GM21619 (cell line): ENCODE data around the gene RABL6.

Source experiments
- ATAC-seq: cut with Tn5 transposase; IDR thresholded peaks from one replicate; pipeline ENCODE4 v1.9.1; 2021; ENCODE audit not compliant: unreplicated experiment

The RABL6 gene

DNA sequence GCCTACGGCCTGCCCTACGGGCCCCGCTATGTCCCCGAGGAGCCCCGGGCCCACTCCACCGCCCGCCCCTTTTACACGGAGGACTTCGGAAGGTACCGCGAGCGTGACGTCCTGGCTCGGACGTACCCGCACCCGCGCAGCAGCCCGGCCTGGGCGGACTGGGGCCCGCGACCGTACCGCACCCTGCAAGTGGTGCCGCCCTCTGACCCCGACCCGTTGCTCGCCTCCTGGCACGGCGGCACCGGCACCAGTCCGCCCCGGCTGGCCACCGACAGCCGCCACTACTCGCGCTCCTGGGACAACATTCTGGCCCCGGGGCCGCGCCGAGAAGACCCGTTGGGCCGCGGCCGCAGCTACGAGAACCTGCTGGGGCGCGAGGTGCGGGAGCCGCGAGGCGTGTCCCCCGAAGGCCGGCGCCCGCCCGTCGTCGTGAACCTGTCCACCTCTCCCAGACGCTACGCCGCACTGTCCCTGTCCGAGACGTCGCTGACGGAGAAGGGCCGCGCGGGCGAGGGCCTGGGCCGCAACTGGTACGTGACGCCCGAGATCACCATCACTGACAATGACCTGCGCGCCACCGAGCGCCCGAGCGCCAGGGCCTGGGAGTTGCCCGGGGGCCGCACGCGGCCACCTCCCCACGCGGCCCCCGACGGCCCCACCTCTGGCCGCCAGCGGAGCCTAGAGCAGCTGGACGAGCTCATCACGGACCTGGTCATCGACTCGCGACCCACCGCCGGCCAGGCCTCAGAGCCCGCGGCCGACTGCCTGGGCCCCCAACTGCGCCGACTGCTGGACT is 37.9 kb downstream of the RABL6 start:
- no peak for ATAC-seq

DNA sequence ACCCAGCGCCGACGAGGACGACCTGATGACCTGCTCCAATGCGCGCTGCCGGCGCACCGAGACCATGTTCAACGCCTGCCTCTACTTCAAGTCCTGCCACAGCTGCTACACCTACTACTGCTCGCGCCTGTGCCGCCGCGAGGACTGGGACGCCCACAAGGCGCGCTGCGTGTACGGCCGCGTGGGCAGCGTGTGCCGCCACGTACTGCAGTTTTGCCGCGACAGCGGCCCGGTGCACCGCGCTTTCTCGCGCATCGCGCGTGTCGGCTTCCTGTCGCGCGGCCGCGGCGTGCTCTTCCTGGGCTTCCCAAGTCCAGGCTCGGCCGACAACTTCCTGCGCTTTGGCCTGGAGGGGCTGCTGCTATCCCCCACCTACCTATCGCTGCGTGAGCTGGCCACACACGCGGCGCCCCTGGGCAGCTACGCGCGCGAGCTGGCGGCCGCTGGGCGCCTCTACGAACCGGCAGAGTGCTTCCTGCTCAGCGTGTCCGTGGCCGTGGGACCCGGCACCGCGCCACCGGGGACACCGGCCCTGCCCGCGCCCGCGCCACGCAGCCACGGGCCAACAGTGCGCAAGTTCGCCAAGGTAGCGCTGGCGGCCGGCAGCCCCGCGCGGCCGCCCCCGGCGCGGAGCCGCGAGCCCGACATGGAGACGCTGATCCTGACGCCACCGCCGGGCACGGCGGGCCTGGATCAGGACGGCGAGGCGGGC is 38.8 kb downstream of the RABL6 start:
- no peak for ATAC-seq

DNA sequence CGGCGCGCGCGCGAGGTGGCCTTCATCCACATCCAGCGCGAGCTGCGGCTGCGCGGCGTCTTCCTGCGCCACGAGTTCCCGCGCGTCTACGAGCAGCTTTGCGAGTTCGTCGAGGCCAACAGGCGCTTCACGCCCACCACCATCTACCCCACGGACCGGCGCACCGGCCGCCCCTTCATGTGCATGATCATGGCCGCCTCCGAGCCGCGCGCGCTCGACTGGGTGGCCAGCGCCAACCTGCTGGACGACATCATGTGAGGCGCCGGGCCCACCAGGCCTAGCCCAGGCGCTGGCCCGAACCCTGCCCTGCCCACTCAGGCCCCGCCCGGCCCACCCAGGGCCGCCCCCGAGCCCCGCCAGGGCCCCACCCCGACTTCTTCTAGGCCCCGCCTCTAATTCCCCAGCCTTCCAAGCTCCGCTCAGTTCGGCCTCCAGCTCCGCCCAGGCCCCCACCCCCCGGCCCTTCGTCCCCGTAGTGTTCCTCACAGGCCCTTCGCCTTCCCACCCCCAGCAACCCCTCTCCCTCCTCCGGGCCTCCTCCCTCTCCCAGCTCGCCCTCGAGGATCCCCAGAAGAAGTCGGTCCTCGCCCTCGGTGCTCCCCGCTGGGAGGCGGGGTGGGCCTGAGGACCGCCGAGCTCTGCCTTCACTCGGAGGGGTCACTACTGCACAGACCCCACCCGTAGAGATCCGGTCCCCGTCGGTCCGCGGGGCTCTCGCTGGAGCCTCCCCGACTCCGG is 39.5 kb downstream of the RABL6 start:
- no peak for ATAC-seq

DNA sequence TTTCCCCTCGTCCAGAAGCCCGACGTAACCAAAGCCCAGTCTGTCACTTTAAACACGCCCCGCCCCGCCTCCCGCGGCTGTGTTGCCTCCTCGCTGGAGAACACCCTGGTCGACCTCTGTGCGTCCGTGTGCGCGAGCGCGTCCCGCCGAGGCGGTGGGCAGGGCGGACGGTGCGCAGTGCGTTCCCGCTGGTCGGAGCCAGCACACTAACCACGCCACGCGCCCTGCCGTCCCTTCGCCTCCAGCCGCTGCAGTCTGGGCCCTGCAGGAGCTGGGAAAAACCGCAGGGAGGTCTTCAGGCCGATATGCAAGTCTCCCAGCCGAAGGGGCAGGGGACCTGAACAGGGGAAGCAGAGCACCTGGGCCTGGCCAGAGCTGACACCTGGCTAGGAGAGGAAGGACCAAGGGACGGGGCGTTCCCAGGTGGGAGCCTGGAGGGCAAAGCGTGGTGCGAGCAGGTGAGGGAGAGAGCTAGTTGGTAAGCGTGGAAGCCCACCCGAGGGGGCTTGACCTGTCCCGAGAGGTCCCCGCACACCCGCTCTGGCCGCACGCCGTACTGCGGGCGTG is 40.2 kb downstream of the RABL6 start:
- ATAC-seq, result no peak

DNA sequence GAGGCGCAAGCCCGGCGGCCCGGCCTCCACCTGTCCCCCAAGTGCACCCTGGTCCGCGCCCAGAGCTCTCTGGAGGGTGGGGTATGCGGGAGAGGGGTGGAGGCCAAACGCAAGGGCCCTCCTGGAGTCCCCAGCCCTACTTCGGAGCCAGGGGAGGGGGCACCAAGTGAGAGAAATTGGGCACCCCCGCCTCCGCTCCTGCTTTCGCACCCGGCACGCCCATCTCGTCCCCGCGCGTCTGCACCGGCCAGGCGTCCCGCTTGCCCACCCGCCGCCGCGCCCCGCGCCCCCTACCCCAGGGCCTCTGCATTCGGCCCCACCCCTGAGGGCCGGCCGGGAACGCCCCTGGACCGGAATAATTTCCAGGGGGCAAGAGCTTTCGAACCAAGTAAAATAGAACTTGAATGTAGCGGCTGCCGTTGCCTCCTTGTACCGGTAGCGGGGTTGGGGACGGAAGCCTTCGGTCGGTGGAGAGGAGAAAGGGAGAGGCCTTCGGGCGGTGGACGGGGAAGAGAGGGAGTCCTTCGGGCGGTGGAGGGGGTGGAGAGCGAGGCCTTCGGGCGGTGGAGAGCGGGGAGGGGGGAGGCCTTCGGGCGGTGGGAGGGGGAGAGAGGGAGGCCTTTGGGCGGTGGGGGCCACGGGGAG is 40.8 kb downstream of the RABL6 start:
- no peak for ATAC-seq

DNA sequence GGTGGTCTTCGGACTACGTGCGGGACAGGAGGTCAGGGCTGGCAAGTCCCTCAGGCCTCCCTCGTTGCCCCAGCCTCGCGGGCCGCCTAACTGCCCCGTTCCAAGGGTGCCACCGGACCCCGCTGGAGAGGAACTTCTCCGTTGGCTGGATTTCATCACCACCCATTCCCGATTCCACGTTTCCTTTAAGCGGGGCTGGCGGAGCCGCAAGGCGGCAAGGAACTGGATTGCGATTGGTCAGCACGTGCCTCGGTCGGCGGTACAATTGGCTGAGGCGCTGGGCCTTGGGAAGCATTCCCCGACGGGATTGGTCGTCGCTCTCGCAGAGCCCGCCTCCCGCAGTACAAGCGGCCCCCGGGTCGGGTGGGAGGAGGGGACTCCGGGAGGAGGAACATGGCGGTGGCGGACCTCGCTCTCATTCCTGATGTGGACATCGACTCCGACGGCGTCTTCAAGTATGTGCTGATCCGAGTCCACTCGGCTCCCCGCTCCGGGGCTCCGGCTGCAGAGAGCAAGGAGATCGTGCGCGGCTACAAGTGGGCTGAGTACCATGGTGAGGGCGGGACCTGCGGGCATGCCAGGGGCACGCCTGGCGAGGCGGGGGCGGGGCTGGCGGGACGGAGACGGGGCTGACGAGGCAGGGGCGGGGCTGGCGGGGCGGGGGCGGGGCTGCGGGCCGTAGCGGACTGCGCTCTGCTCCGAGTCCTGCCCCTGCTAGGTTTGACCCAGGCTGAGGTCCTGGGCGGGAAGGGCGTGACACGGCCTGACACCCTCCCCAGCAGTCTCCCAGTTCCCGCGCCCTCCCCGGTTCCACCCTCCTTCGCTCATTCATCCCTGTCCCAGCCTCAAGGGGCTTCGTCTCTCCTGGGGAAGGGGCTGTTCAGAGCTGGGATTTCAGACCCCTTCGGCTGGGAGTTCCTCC is 41.6 kb downstream of the RABL6 start, which contains the start of gene PHPT1:
Gene PHPT1 (plus strand): TSS at position 372 of the 922 bp plus-strand sequence. CDS start 22 bp downstream, at position 394.
- ATAC-seq, result peak; percentile 66

DNA sequence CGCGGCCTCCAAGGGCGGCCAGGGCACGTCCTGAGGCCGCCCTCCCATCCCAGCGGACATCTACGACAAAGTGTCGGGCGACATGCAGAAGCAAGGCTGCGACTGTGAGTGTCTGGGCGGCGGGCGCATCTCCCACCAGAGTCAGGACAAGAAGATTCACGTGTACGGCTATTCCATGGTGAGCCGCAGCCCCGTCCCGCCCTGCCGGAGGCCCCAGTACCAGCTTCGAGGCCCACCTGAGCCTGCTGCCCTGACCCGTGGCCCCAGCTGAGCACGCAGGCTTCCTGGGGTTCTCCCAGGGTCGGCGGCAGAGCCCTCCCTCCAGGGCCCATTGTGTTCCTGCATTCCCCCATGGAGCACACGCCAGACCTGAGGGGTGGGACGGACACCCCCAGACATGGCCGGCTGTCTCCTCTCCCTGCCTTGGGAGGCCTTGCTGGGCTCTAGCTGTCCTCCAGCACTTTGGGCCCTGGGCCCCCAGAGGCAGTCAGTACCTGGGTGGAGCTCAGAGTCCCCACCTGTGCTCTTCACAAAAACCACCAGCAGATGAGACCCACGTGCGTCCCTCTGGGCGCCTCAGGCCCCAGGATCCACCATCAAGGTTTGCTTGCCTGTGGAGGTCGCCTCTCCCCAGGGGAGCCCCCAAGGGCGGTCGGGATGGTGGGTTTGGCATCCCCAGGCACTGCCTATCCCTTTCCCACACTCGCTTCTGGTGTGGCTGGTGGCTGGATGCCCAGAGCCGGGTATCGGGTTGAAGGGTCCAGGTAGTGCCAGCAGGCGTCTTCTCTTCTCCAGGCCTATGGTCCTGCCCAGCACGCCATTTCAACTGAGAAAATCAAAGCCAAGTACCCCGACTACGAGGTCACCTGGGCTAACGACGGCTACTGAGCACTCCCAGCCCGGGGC is 42.5 kb downstream of the RABL6 start:
- no peak for ATAC-seq

DNA sequence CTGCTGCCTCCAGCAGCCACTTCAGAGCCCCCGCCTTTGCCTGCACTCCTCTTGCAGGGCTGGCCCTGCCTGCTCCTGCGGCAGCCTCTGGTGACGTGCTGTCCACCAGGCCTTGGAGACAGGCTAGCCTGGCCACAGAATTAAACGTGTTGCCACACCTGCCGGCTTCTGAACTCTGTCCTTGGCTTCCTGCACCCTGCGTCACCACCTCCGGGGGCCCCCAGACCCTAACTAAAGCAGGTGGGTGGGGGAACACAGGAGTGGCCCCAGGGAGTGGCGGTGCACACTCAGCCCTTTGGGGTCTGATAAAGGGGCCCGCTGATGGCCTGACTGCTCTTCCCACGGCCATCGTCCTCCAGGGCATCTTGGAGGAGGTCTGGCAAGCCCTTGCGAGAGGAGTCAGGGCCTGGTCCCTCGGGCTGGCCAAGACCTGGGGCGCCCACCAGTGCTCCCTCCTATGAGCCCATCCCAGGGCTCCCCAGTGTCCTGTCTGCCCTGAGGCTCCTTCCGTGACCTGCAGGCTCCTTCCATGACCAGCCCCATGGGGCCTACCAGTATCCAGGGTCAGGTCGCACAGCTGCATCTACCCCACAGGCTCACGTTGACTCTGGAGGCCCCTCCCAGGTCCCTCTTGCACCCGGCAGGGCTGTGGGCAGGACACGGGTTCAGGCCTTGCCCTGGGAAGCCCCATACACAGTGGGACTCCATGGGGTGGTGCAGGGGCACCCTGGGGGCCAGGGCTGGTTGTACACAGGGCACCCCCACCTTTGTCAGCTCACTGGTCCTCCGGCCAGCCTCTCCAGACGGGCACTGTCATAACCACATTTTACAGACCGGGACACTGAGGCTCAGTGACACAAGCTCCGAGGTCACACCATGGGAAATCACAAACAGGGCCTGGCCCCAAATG is 43.4 kb downstream of the RABL6 start:
- ATAC-seq, result no peak

DNA sequence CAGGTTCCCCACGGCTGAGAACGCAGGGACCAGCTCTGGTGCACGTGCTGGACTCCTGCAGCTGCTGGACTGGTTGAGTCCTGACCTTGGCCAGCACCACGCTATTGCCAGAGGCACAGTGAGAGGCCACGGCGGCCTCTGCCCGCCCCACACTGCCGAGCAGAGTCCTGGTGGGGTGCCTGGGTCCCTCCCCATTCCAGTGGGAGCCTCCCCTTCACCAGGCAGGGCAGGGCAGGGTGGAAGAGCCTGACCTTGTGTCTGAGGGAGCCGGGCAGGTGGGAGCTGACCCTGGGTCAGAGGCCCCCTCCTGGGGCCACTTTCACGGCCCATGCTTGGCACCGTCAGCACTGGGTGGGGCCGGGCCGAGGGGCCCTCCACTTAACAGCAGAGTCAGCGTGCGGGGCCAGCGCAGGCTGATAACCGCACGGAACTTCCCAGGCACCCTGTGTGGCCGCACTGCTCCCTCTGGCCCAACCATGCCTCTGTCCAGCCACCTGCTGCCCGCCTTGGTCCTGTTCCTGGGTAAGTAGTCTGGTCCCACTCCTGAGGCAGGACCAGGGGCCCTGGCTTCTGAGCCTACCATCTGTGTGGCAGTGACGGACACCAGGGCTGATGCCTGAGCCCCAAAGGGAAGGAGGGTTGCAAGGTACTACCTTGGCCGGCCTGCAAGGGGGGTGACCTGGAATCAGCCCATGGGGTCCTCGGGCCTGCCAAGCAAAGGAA is 44.4 kb downstream of the RABL6 start, which contains the start of gene MAMDC4:
Gene MAMDC4 (plus strand): TSS at position 406 of the 723 bp plus-strand sequence. CDS start 71 bp downstream, at position 477.
- no peak for ATAC-seq

DNA sequence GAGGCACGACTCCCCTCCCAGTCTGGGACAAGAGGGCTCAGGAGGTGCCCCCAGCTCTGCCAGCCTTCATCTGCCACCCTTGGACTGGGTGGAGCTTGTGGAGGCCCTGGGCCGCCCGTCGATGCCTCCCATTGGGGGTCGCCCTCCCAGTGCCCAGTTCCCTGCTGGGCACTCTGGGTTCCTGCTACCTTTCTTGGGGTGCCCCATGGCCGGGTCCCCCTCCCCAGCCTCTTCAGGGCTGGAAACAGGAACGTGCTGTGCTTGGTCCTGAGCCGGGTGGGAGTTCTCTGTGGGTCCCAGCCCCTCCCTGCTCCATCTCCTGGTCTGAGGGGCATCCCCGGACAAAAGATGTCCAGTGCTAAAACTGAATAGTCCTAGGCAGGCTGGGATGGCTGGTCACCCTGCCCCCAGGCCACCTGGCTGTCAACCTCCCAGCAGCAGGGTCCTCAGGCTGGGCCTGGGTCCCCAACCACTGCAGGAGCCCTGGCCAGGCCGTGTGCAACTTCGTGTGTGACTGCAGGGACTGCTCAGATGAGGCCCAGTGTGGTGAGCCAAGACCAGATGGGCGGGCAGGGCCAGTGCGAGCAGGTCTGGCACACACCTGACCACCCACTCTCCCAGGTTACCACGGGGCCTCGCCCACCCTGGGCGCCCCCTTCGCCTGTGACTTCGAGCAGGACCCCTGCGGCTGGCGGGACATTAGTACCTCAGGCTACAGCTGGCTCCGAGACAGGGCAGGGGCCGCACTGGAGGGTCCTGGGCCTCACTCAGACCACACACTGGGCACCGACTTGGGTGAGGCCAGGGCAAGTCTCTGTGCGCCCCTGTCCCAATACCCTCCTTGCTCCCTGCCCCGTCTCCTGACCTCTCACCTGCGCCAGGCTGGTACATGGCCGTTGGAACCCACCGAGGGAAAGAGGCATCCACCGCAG is 45.2 kb downstream of the RABL6 start:
- ATAC-seq, result no peak

DNA sequence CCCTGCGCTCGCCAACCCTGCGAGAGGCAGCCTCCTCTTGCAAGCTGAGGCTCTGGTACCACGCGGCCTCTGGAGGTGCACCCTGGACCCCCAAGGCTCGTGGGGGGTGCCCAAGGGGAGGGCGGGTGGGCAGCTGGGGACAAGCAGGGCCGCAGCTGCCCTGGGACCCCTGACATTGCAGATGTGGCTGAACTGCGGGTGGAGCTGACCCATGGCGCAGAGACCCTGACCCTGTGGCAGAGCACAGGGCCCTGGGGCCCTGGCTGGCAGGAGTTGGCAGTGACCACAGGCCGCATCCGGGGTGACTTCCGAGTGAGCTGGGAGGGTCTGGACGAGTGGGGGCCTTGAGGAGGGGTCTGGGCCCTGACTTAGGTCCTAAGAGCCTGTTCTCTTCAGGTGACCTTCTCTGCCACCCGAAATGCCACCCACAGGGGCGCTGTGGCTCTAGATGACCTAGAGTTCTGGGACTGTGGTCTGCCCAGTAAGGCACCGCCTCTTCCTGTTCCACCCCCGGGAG is 45.9 kb downstream of the RABL6 start:
- no peak for ATAC-seq

DNA sequence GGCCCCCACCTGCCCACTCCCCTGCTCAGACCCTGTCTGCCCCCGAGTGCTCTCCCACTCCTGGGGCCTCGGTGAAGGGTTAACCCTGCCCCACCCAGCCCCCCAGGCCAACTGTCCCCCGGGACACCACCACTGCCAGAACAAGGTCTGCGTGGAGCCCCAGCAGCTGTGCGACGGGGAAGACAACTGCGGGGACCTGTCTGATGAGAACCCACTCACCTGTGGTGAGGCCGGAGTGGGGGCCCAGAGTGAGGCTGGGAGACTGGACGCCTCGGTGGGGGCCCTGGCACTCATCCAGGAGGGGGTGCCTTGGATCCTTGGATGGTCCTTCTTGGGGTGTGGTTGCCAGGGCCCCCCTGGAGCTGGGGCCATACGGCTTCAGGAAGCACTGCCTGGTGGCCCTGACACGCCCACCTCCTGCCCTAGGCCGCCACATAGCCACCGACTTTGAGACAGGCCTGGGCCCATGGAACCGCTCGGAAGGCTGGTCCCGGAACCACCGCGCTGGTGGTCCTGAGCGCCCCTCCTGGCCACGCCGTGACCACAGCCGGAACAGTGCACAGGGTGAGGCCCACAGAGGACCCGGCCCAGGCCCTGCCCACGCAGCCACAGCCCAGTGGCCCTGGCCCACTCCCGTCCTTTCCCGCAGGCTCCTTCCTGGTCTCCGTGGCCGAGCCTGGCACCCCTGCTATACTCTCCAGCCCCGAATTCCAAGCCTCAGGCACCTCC is 46.5 kb downstream of the RABL6 start:
- no peak for ATAC-seq

DNA sequence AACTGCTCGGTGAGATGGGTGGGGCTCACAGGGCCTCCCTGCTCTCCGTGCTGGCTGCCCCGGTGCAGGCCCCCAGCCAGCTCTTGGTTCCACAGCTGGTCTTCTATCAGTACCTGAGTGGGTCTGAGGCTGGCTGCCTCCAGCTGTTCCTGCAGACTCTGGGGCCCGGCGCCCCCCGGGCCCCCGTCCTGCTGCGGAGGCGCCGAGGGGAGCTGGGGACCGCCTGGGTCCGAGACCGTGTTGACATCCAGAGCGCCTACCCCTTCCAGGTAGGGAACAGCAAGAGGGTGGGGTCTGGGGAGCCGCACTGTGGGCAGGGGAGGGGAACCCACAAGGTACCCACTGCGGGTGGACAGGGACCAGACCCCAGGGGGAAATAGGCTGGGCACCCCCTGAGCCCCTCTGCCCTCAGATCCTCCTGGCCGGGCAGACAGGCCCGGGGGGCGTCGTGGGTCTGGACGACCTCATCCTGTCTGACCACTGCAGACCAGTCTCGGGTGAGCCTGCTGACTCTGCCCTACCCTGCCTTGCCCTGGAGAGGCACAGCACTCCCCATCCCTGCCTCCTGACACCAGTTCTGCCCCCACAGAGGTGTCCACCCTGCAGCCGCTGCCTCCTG is 47.2 kb downstream of the RABL6 start:
- ATAC-seq, result no peak

DNA sequence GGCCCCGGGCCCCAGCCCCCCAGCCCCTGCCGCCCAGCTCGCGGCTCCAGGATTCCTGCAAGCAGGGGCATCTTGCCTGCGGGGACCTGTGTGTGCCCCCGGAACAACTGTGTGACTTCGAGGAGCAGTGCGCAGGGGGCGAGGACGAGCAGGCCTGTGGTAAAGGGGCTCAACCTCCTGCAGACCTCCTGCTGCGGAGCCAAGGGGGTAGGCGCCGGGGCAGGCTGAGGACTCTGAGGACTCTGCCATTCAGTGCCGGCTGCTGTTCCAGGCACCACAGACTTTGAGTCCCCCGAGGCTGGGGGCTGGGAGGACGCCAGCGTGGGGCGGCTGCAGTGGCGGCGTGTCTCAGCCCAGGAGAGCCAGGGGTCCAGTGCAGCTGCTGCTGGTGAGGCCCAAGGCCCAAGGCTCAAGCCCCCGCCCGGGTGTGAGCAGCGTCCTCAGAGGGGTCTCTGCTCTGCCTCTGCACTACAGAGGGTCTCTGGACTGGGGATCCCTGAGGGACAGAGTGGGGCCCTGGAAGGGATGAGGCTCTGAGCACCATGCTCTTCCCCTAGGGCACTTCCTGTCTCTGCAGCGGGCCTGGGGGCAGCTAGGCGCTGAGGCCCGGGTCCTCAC is 47.8 kb downstream of the RABL6 start:
- ATAC-seq, result no peak
